SK-N-SH (cell line): ENCODE results near the gene LOXHD1. TPM values are rescaled to one million over a fixed set of nuclear protein-coding genes. Genes with fewer than 3 reads are reported as not detected.

Source experiments
- CTCF ChIA-PET: fragments of 300-600, 350-600 bp; formaldehyde crosslinking; extraction: SDS; loops from one replicate; lab custom pipeline; 2021; lab: Yijun Ruan, JAX
- POLR2A ChIA-PET: fragments of 350-600 bp; sonication (Branson Sonifier 250); formaldehyde crosslinking; extraction: SDS; loops from one replicate; lab custom pipeline; 2020; ENCODE audit warnings: antibody characterized with exemption, inconsistent platforms; lab: Yijun Ruan, JAX
- DNase-seq: peaks from one replicate; pipeline ENCODE4 v3.0.0; 2012
- H2AFZ ChIP-seq: fragments of 200-600 bp; sonication (generic); 2 replicates; pipeline ENCODE4 v1.8.1; 2016; ENCODE audit warnings: antibody characterized with exemption, mild to moderate bottlenecking, low read depth
- H3F3A ChIP-seq: fragments of 200-600 bp; sonication (generic); replicated peaks from 2 replicates; pipeline ENCODE3; 2016; ENCODE audit warnings: antibody characterized with exemption, mild to moderate bottlenecking; ENCODE audit not compliant: insufficient read depth
- H3K27ac ChIP-seq, 2 experiments: fragments of 200-500 bp in 1 of 2; fragments of 200-600 bp in 1 of 2; sonication (Bioruptor generic) in 1 of 2; sonication (generic), shearing (Covaris generic) in 1 of 2; 2 replicates each; pipeline versions ENCODE4 v1.5.1 to v1.6.1; 2014 to 2016; ENCODE audit warnings: low read depth in 2 of 2, inconsistent platforms in 1 of 2, low read length in 1 of 2, mild to moderate bottlenecking in 1 of 2, mixed read lengths in 1 of 2
- H3K27me3 ChIP-seq: fragments of 200-600 bp; sonication (generic), shearing (Covaris generic); 2 replicates; pipeline ENCODE4 v1.6.1; 2016; ENCODE audit warnings: mixed run types; ENCODE audit not compliant: insufficient read depth
- H3K36me3 ChIP-seq, 2 experiments: fragments of 200-500 bp in 1 of 2; fragments of 200-600 bp in 1 of 2; sonication (Bioruptor generic) in 1 of 2; sonication (generic) in 1 of 2; replicated peaks in 1 of 2; 2 replicates each; pipeline versions ENCODE3 to v1.5.1; 2014 to 2016; ENCODE audit warnings: low read length in 1 of 2, mild to moderate bottlenecking in 1 of 2; ENCODE audit not compliant: insufficient read depth in 2 of 2, control insufficient read depth in 1 of 2
- H3K4me1 ChIP-seq, 2 experiments: fragments of 200-500 bp in 1 of 2; fragments of 200-600 bp in 1 of 2; sonication (Bioruptor generic) in 1 of 2; sonication (generic), shearing (Covaris generic) in 1 of 2; 2 replicates each; pipeline versions ENCODE4 v1.5.1 to v1.6.1; 2014 to 2016; ENCODE audit warnings: low read depth in 1 of 2, low read length in 1 of 2, mixed run types in 1 of 2; ENCODE audit not compliant: insufficient read depth in 2 of 2, control insufficient read depth in 1 of 2
- H3K4me2 ChIP-seq: fragments of 200-600 bp; sonication (generic), shearing (Covaris generic); 2 replicates; pipeline ENCODE4 v1.6.1; 2017; ENCODE audit warnings: mixed run types
- H3K4me3 ChIP-seq, 2 experiments: fragments of 200-500 bp in 1 of 2; fragments of 200-600 bp in 1 of 2; sonication (Bioruptor generic) in 1 of 2; sonication (generic), shearing (Covaris generic) in 1 of 2; 2 replicates each; pipeline versions ENCODE4 v1.5.1 to v1.8.1; 2014 to 2016; ENCODE audit warnings: low read depth in 2 of 2, inconsistent platforms in 1 of 2, low read length in 1 of 2, mild to moderate bottlenecking in 1 of 2, mixed read lengths in 1 of 2, moderate library complexity in 1 of 2
- H3K79me2 ChIP-seq: fragments of 200-600 bp; sonication (generic); 2 replicates; pipeline ENCODE4 v1.8.1; 2017; ENCODE audit warnings: mild to moderate bottlenecking; ENCODE audit not compliant: insufficient read depth
- H3K9ac ChIP-seq: fragments of 200-600 bp; sonication (generic); 2 replicates; pipeline ENCODE4 v1.6.1; 2017; ENCODE audit warnings: mixed run types
- H3K9me2 ChIP-seq: fragments of 200-600 bp; sonication (generic); 2 replicates; pipeline ENCODE4 v1.6.1; 2017; ENCODE audit warnings: mixed run types
- H3K9me3 ChIP-seq: fragments of 200-600 bp; sonication (generic); 2 replicates; pipeline ENCODE4 v1.6.1; 2017; ENCODE audit warnings: mixed run types, mild to moderate bottlenecking, moderate library complexity
- H4K20me1 ChIP-seq: fragments of 200-600 bp; sonication (generic); 2 replicates; pipeline ENCODE4 v1.6.1; 2017; ENCODE audit warnings: mild to moderate bottlenecking, mixed run types; ENCODE audit not compliant: insufficient read depth
- EZH2phosphoT487 ChIP-seq: fragments of 200-600 bp; sonication (generic); IDR thresholded peaks from 2 replicates; pipeline ENCODE4 v1.6.1; 2017; ENCODE audit warnings: low read depth, mixed run types, mild to moderate bottlenecking, antibody characterized with exemption, moderate library complexity, borderline replicate concordance
- FOSL2 ChIP-seq: IDR thresholded peaks from 2 replicates; pipeline ENCODE4 v1.4.0; 2012; ENCODE audit warnings: low read depth, mild to moderate bottlenecking, moderate library complexity, borderline replicate concordance
- GABPA ChIP-seq: IDR thresholded peaks from 2 replicates; pipeline ENCODE4 v1.4.0; 2012; ENCODE audit warnings: low read depth, mild to moderate bottlenecking
- JUND ChIP-seq: IDR thresholded peaks from 2 replicates; pipeline ENCODE4 v1.4.0; 2012
- MEF2A ChIP-seq: IDR thresholded peaks from 2 replicates; pipeline ENCODE4 v1.4.0; 2012; ENCODE audit warnings: low read depth, borderline replicate concordance
- NFIC ChIP-seq: IDR thresholded peaks from 2 replicates; pipeline ENCODE4 v1.4.0; 2012; ENCODE audit warnings: borderline replicate concordance
- NRF1 ChIP-seq: IDR thresholded peaks from 2 replicates; pipeline ENCODE4 v1.6.1; 2012; ENCODE audit warnings: low read depth, mild to moderate bottlenecking, low read length
- RAD21 ChIP-seq: IDR thresholded peaks from 2 replicates; pipeline ENCODE4 v1.6.1; 2012; ENCODE audit warnings: mild to moderate bottlenecking, low read length
- RFX5 ChIP-seq: IDR thresholded peaks from 2 replicates; pipeline ENCODE4 v1.6.1; 2012; ENCODE audit warnings: mild to moderate bottlenecking, improper control_type of control experiment, low read length
- SMC3 ChIP-seq: IDR thresholded peaks from 2 replicates; pipeline ENCODE4 v1.6.1; 2012; ENCODE audit warnings: low read depth, low read length, improper control_type of control experiment
- TAF1 ChIP-seq: IDR thresholded peaks from 2 replicates; pipeline ENCODE4 v1.6.1; 2012; ENCODE audit warnings: low read depth, mild to moderate bottlenecking, low read length, moderate library complexity, borderline replicate concordance
- TCF12 ChIP-seq: IDR thresholded peaks from 2 replicates; pipeline ENCODE4 v1.4.0; 2012
- USF1 ChIP-seq: IDR thresholded peaks from 2 replicates; pipeline ENCODE4 v1.4.0; 2012; ENCODE audit warnings: low read depth, borderline replicate concordance
- WGBS: methylation state at CpG from one replicate; pipeline ENCODE4 v1.1.6; 2017; ENCODE audit warnings: low lambda C conversion rate; 5-methylcytosine and 5-hydroxymethylcytosine counted together
- polyA plus RNA-seq, 3 experiments: library from polyadenylated mRNA; depleted of rRNA; stranded (reverse); fragments of >200 nt; gene quantifications; 2 replicates each; pipeline ENCODE4 v1.2.3, GENCODE V29; 2012
- TF ChIP-seq, protein P1 (sequence below): IDR thresholded peaks from 2 replicates; pipeline ENCODE4 v1.4.0; 2012; ENCODE audit warnings: low read depth
- TF ChIP-seq, protein P2 (sequence below): IDR thresholded peaks from 2 replicates; pipeline ENCODE4 v1.4.0; 2012; ENCODE audit warnings: low read depth, borderline replicate concordance
- TF ChIP-seq, protein P3 (sequence below): fragments of 200-600 bp; sonication (generic); IDR thresholded peaks from 2 replicates; pipeline ENCODE4 v1.6.1; 2017; ENCODE audit warnings: antibody characterized with exemption, mild to moderate bottlenecking, moderate library complexity

LOXHD1 gene
- polyA plus RNA-seq, 1 of the 3 experiments (the other 2 are of a cell fraction): not detected

DNA sequence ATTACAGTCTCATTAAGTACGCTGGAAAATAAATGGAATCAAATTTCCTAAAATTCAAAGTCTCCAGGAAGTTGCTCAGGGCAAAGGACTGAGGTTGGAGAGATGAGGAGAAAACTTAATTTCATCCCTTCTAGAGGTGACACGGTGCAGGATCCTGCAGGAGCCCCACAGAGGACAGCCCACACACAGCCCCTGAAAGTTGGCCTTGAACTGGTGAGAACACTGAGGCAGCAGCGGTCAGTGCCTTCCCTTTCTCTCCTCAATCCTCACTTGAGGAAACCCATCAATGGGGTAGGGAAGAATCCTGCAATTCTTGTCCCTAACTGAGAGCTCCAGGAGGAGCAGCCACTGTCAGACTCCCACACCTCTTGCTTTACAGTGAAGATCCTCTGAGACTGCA, 37.5 kb downstream of the LOXHD1 start:
- Histone ChIP-seq H3K4me3 (no peak overlapping the region), H3K79me2 (no peaks in the 10 kb centered on the region), H3K9ac (no peak overlapping the region), H3K27me3 (no peaks in the 10 kb centered on the region), H2AFZ (no peak overlapping the region), H3K27ac (no peak overlapping the region), H3K4me2 (no peak overlapping the region), H3K36me3 (no peaks in the 10 kb centered on the region), H3F3A (no peaks in the 10 kb centered on the region), H4K20me1 (no peaks in the 10 kb centered on the region), H3K4me1 (peaks cover 0 to 22% of the 10 kb centered on the region in 2 experiments; a peak in 1 of 4 replicates), H3K9me3 (no peaks in the 10 kb centered on the region), H3K9me2 (no peaks in the 10 kb centered on the region)
- WGBS: 19% methylated on average over 3 of the region's 3 CpGs
- POLR2A ChIA-PET: no interaction called here
- CTCF ChIA-PET: no interaction called here
- TF ChIP-seq FOSL2 (no peak), RFX5 (no peak), TAF1 (no peak), SMC3 (no peak), RAD21 (no peak), EZH2phosphoT487 (no peak), MEF2A (no peak), NRF1 (no peak), TCF12 (no peak)
- TF ChIP-seq, protein P1, sequence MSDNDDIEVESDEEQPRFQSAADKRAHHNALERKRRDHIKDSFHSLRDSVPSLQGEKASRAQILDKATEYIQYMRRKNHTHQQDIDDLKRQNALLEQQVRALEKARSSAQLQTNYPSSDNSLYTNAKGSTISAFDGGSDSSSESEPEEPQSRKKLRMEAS: no peak
- TF ChIP-seq, protein P2, sequence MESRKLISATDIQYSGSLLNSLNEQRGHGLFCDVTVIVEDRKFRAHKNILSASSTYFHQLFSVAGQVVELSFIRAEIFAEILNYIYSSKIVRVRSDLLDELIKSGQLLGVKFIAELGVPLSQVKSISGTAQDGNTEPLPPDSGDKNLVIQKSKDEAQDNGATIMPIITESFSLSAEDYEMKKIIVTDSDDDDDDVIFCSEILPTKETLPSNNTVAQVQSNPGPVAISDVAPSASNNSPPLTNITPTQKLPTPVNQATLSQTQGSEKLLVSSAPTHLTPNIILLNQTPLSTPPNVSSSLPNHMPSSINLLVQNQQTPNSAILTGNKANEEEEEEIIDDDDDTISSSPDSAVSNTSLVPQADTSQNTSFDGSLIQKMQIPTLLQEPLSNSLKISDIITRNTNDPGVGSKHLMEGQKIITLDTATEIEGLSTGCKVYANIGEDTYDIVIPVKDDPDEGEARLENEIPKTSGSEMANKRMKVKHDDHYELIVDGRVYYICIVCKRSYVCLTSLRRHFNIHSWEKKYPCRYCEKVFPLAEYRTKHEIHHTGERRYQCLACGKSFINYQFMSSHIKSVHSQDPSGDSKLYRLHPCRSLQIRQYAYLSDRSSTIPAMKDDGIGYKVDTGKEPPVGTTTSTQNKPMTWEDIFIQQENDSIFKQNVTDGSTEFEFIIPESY: no peak
- no peak for DNase-seq

DNA sequence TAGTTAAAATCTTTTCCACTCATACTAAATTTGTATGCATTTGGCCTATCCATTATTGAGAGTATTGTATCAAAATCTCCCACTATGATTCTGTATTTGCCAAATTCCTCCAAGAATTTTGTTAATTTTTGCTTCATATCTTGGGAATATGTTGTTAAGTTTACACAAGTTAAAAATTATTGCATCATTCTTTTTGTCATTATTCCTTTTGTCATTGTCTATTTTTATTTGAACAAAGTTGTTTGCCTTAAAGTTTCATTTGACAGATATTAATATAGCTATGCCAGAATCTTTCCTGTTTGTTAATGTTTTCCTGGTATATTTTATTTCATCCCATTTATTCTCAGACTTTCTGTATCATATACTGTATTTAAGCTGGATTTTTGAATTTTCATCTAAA, 41.3 kb downstream of the LOXHD1 start:
- TF ChIP-seq GABPA: no peak
- TF ChIP-seq, protein P3, sequence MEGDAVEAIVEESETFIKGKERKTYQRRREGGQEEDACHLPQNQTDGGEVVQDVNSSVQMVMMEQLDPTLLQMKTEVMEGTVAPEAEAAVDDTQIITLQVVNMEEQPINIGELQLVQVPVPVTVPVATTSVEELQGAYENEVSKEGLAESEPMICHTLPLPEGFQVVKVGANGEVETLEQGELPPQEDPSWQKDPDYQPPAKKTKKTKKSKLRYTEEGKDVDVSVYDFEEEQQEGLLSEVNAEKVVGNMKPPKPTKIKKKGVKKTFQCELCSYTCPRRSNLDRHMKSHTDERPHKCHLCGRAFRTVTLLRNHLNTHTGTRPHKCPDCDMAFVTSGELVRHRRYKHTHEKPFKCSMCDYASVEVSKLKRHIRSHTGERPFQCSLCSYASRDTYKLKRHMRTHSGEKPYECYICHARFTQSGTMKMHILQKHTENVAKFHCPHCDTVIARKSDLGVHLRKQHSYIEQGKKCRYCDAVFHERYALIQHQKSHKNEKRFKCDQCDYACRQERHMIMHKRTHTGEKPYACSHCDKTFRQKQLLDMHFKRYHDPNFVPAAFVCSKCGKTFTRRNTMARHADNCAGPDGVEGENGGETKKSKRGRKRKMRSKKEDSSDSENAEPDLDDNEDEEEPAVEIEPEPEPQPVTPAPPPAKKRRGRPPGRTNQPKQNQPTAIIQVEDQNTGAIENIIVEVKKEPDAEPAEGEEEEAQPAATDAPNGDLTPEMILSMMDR: no peak
- no peak for TF ChIP-seq JUND
- TF ChIP-seq MEF2A: no peak
- no peak for TF ChIP-seq EZH2phosphoT487
- no peak for TF ChIP-seq USF1
- TF ChIP-seq, protein P2: no peak
- TF ChIP-seq NFIC: no peak
- Histone ChIP-seq H3K9me2 (no peaks in the 10 kb centered on the region), H3K4me1 (no peaks in the 10 kb centered on the region; a peak in 1 of 4 replicates), H3K79me2 (no peaks in the 10 kb centered on the region), H3F3A (no peaks in the 10 kb centered on the region), H3K9ac (no peak overlapping the region), H3K36me3 (no peaks in the 10 kb centered on the region), H4K20me1 (no peaks in the 10 kb centered on the region), H3K4me2 (no peak overlapping the region), H3K27me3 (no peaks in the 10 kb centered on the region), H3K4me3 (no peak overlapping the region), H3K27ac (no peak overlapping the region), H2AFZ (no peak overlapping the region), H3K9me3 (no peaks in the 10 kb centered on the region)
- no peak for DNase-seq
- POLR2A ChIA-PET: no interaction called here
- CTCF ChIA-PET: interaction anchor here (0.8 to 1.4 kb wide), 3 partner anchors 209 to 463 kb away, joined by 3 to 4 read pairs (median 3); no protein-coding TSS in a partner anchor
